HG03060 (cell line): ENCODE measurements around the gene MAEL.

Experiments used
- ATAC-seq: cut with Tn5 transposase; IDR thresholded peaks from one replicate; pipeline ENCODE4 v1.9.1; 2021; ENCODE audit warnings: low read depth, moderate number of reproducible peaks; ENCODE audit not compliant: unreplicated experiment

Gene MAEL

GRCh38 chr1:166988974-166989515 is at the start of gene MAEL:
Gene MAEL (plus strand): TSS chr1:166989280. CDS start chr1:166989353, 73 bp downstream.
- ATAC-seq, result no peak

GRCh38 chr1:166939741-166940375 is 49.2 kb upstream of the MAEL start:
- ATAC-seq, result no peak

- no peak for ATAC-seq
Observed at GRCh38 chr1:166944186-166944967, 44.7 kb upstream of the MAEL start.

GRCh38 chr1:166947398-166948043 is 41.6 kb upstream of the MAEL start:
- ATAC-seq, result no peak

GRCh38 chr1:166948856-166949350 is 40.2 kb upstream of the MAEL start:
- ATAC-seq, result no peak

- no peak for ATAC-seq
Observed at GRCh38 chr1:166950156-166950555, 38.9 kb upstream of the MAEL start.

- no peak for ATAC-seq
Observed at GRCh38 chr1:166951050-166951449, 38.0 kb upstream of the MAEL start.

- no peak for ATAC-seq
Observed at GRCh38 chr1:166952002-166952746, 36.9 kb upstream of the MAEL start.

- ATAC-seq, result no peak
Observed at GRCh38 chr1:166953491-166953890, 35.6 kb upstream of the MAEL start.

- no peak for ATAC-seq
Observed at GRCh38 chr1:166956057-166956850, 32.8 kb upstream of the MAEL start.

GRCh38 chr1:166956872-166957271 is 32.2 kb upstream of the MAEL start:
- ATAC-seq, result no peak

GRCh38 chr1:166960858-166961474 is 28.1 kb upstream of the MAEL start:
- no peak for ATAC-seq

GRCh38 chr1:166969074-166969677 is 19.9 kb upstream of the MAEL start:
- ATAC-seq, result no peak

GRCh38 chr1:166971252-166971651 is 17.8 kb upstream of the MAEL start:
- ATAC-seq, result no peak

GRCh38 chr1:166972193-166972592 is 16.9 kb upstream of the MAEL start:
- no peak for ATAC-seq

GRCh38 chr1:166972826-166973225 is 16.3 kb upstream of the MAEL start:
- ATAC-seq, result no peak

GRCh38 chr1:166974647-166975345 is 14.3 kb upstream of the MAEL start:
- ATAC-seq, result no peak
